Hepatocyte (in vitro differentiated cells): Measurements from ENCODE around the gene SHFL. TPM values are rescaled to one million over a fixed set of nuclear protein-coding genes. Genes with fewer than 3 reads are reported as not detected.

ENCODE experiments used
- DNase-seq: peaks from one replicate; pipeline ENCODE4 v3.0.0-alpha.2; 2016; ENCODE audit warnings: low spot score
- H2AFZ ChIP-seq: fragments of 200-600 bp; sonication (generic); 2 replicates; pipeline ENCODE4 v1.6.0; 2016; ENCODE audit warnings: antibody characterized with exemption, mild to moderate bottlenecking
- H3K27ac ChIP-seq: fragments of 200-600 bp; sonication (generic); 2 replicates; pipeline ENCODE4 v1.5.1; 2016; ENCODE audit warnings: mild to moderate bottlenecking
- H3K27me3 ChIP-seq: fragments of 200-600 bp; sonication (generic); 2 replicates; pipeline ENCODE4 v1.6.1; 2016
- H3K36me3 ChIP-seq: fragments of 200-600 bp; sonication (generic); replicated peaks from 2 replicates; pipeline ENCODE4 v1.5.1; 2016; ENCODE audit warnings: low read depth; ENCODE audit not compliant: insufficient read depth
- H3K4me1 ChIP-seq: fragments of 200-600 bp; sonication (generic); 2 replicates; pipeline ENCODE4 v1.5.1; 2016; ENCODE audit warnings: mild to moderate bottlenecking, moderate library complexity; ENCODE audit not compliant: insufficient read depth
- H3K4me2 ChIP-seq: fragments of 200-600 bp; sonication (generic); 2 replicates; pipeline ENCODE4 v1.6.0; 2016
- H3K4me3 ChIP-seq: fragments of 200-600 bp; sonication (generic); 2 replicates; pipeline ENCODE4 v1.5.1; 2016; ENCODE audit warnings: mild to moderate bottlenecking
- H3K79me2 ChIP-seq: fragments of 200-600 bp; sonication (generic); 2 replicates; pipeline ENCODE4 v1.6.0; 2017; ENCODE audit warnings: mild to moderate bottlenecking
- H3K9me2 ChIP-seq: fragments of 200-600 bp; sonication (generic); replicated peaks from 2 replicates; pipeline ENCODE4 v1.6.0; 2017; ENCODE audit warnings: mild to moderate bottlenecking; ENCODE audit not compliant: insufficient read depth
- H3K9me3 ChIP-seq: fragments of 200-600 bp; sonication (generic); 2 replicates; pipeline ENCODE4 v1.5.1; 2016; ENCODE audit warnings: low read depth, mild to moderate bottlenecking
- H4K20me1 ChIP-seq: fragments of 200-600 bp; sonication (generic); 2 replicates; pipeline ENCODE4 v1.6.0; 2016; ENCODE audit warnings: mild to moderate bottlenecking; ENCODE audit not compliant: insufficient read depth, poor library complexity, severe bottlenecking
- EZH2 ChIP-seq: fragments of 200-600 bp; sonication (generic); IDR thresholded peaks from 2 replicates; pipeline ENCODE4 v1.6.1; 2016; ENCODE audit warnings: antibody characterized with exemption, mild to moderate bottlenecking, borderline replicate concordance
- EZH2phosphoT487 ChIP-seq: fragments of 200-600 bp; sonication (generic); IDR thresholded peaks from one replicate; pipeline ENCODE4 v1.6.1; 2018; ENCODE audit warnings: antibody characterized with exemption, mild to moderate bottlenecking, low read depth, moderate library complexity; ENCODE audit not compliant: unreplicated experiment, severe bottlenecking
- WGBS: methylation state at CpG from one replicate; pipeline ENCODE4 v1.1.6; 2016; ENCODE audit warnings: low lambda C conversion rate; ENCODE audit errors: missing lambda C conversion rate; 5-methylcytosine and 5-hydroxymethylcytosine counted together
- polyA plus RNA-seq: library from polyadenylated mRNA; unstranded; fragments of >200 nt; fragmentation: Nextera tagmentation; extraction: Ambion mirVana; gene quantifications from 2 replicates; pipeline ENCODE4 v1.2.1, GENCODE V29; 2016
- total RNA-seq: library from RNA; depleted of rRNA; stranded (reverse); fragments of >200 nt; gene quantifications from 2 replicates; pipeline ENCODE4 v1.2.3, GENCODE V29; 2014
- TF ChIP-seq, protein P1 (sequence below): fragments of 200-600 bp; sonication (generic); IDR thresholded peaks from 2 replicates; pipeline ENCODE4 v1.5.1; 2016; ENCODE audit warnings: antibody characterized with exemption, mild to moderate bottlenecking; ENCODE audit not compliant: poor library complexity

SHFL gene
- total and polyA plus RNA-seq, 2 experiments from 2014 or later = 26.0 to 48.7 TPM

DNA sequence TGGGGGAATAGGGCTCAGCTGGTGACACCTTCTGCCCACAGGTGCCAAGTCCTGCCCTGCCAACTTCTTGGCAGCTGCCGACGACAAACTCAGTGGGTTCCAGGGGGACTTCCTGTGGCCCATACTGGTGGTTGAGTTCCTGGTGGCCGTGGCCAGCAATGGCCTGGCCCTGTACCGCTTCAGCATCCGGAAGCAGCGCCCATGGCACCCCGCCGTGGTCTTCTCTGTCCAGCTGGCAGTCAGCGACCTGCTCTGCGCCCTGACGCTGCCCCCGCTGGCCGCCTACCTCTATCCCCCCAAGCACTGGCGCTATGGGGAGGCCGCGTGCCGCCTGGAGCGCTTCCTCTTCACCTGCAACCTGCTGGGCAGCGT is 27.5 kb downstream of the SHFL start:
- no peaks in the 10 kb centered on the region for H3K36me3 ChIP-seq
- no peak for DNase-seq
- WGBS = 92% methylated on average over 19 of the region's 19 CpGs
- TF ChIP-seq EZH2 (no peak), EZH2phosphoT487 (no peak)
- TF ChIP-seq, protein P1, sequence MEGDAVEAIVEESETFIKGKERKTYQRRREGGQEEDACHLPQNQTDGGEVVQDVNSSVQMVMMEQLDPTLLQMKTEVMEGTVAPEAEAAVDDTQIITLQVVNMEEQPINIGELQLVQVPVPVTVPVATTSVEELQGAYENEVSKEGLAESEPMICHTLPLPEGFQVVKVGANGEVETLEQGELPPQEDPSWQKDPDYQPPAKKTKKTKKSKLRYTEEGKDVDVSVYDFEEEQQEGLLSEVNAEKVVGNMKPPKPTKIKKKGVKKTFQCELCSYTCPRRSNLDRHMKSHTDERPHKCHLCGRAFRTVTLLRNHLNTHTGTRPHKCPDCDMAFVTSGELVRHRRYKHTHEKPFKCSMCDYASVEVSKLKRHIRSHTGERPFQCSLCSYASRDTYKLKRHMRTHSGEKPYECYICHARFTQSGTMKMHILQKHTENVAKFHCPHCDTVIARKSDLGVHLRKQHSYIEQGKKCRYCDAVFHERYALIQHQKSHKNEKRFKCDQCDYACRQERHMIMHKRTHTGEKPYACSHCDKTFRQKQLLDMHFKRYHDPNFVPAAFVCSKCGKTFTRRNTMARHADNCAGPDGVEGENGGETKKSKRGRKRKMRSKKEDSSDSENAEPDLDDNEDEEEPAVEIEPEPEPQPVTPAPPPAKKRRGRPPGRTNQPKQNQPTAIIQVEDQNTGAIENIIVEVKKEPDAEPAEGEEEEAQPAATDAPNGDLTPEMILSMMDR = no peak
- H3K4me2 ChIP-seq = no peak overlapping the region
- no peak overlapping the region for H2AFZ ChIP-seq
- H3K27ac ChIP-seq = no peak overlapping the region
- peaks cover 14% of the 10 kb centered on the region for H3K79me2 ChIP-seq
- H3K4me3 ChIP-seq = no peak overlapping the region
- H3K9me3 ChIP-seq = no peaks in the 10 kb centered on the region
- no peaks in the 10 kb centered on the region for H3K9me2 ChIP-seq
- H3K4me1 ChIP-seq = peaks cover 3% of the 10 kb centered on the region
- no peaks in the 10 kb centered on the region for H4K20me1 ChIP-seq
- no peaks in the 10 kb centered on the region for H3K27me3 ChIP-seq

DNA sequence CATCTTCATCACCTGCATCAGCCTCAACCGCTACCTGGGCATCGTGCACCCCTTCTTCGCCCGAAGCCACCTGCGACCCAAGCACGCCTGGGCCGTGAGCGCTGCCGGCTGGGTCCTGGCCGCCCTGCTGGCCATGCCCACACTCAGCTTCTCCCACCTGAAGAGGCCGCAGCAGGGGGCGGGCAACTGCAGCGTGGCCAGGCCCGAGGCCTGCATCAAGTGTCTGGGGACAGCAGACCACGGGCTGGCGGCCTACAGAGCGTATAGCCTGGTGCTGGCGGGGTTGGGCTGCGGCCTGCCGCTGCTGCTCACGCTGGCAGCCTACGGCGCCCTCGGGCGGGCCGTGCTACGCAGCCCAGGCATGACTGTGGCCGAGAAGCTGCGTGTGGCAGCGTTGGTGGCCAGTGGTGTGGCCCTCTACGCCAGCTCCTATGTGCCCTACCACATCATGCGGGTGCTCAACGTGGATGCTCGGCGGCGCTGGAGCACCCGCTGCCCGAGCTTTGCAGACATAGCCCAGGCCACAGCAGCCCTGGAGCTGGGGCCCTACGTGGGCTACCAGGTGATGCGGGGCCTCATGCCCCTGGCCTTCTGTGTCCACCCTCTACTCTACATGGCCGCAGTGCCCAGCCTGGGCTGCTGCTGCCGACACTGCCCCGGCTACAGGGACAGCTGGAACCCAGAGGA is 28.0 kb downstream of the SHFL start:
- H4K20me1 ChIP-seq = no peaks in the 10 kb centered on the region

DNA sequence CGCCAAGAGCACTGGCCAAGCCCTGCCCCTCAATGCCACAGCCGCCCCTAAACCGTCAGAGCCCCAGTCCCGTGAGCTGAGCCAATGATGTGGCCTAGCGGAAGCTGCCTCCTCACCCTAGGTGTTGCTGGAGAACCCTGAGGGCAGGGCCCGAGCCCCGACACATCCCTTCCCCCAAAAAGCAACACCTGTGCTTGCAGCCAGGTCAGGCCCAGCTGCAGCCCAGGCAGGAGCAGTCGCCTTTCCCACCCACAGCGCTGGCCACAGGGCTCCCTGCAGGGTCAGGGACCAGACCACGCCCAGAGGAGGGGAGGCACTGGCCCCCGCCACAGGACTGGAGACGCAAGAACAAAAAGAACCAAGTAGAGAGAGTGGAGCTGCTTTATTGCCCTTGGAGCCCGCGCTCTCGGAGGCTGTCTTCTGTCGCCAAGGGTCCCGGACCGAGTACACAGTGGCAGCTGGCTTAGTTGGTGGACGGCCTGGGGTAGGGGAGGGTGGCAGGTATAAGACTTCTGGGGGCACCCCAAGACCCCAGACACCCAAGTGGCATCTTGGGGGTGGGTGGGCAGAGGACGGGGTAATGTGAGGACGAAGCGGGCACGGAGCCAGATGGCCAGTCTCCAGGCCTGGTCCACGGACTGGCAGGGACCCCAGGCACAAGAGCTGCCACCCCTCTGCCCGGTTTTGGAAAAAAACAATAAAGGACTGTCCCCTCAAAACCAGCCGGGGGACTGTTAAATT is 28.7 kb downstream of the SHFL start:
- no peaks in the 10 kb centered on the region for H3K9me3 ChIP-seq
- H4K20me1 ChIP-seq = no peaks in the 10 kb centered on the region
- no peak overlapping the region for H3K27ac ChIP-seq
- H3K79me2 ChIP-seq = peaks cover 24% of the 10 kb centered on the region
- no peak overlapping the region for H3K4me3 ChIP-seq
- no peak overlapping the region for H2AFZ ChIP-seq
- DNase-seq = no peak
- WGBS = 91% methylated on average over 24 of the region's 26 CpGs
- no peaks in the 10 kb centered on the region for H3K36me3 ChIP-seq
- TF ChIP-seq EZH2phosphoT487 (no peak), EZH2 (no peak)
- TF ChIP-seq, protein P1 = no peak
- H3K4me1 ChIP-seq = peaks cover 3% of the 10 kb centered on the region
- no peaks in the 10 kb centered on the region for H3K27me3 ChIP-seq
- no peak overlapping the region for H3K4me2 ChIP-seq
- H3K9me2 ChIP-seq = no peaks in the 10 kb centered on the region

More for the DNA sequence above, 28.0 kb downstream of the SHFL start:
- WGBS = 95% methylated on average over 38 of the region's 43 CpGs
- H3K4me1 ChIP-seq = peaks cover 3% of the 10 kb centered on the region
- no peaks in the 10 kb centered on the region for H3K27me3 ChIP-seq
- no peak overlapping the region for H3K4me2 ChIP-seq
- DNase-seq = no peak
- TF ChIP-seq EZH2 = no peak
- TF ChIP-seq EZH2phosphoT487 = no peak
- TF ChIP-seq, protein P1 = no peak
- H3K4me3 ChIP-seq = no peak overlapping the region
- no peaks in the 10 kb centered on the region for H3K9me3 ChIP-seq
- peaks cover 20% of the 10 kb centered on the region for H3K79me2 ChIP-seq
- no peaks in the 10 kb centered on the region for H3K9me2 ChIP-seq
- no peaks in the 10 kb centered on the region for H3K36me3 ChIP-seq
- H2AFZ ChIP-seq = no peak overlapping the region
- no peak overlapping the region for H3K27ac ChIP-seq
